Germinal center (tissue), 1 donor: ENCODE measurements around the gene MFSD1.
"Not testable (repeated sequence)": the region's sequence is repeated elsewhere in the genome, so short reads cannot be mapped to it uniquely, and the experiment has no call there.

ENCODE experiments used
- DNase-seq: peaks from one replicate; pipeline ENCODE4 v3.0.0; 2012; ENCODE audit warnings: mixed read lengths, low spot score

Gene MFSD1

GRCh38 chr3:158776531-158776930 lies 25.3 kb upstream of the MFSD1 start:
- DNase-seq = no peak

GRCh38 chr3:158777161-158777873 lies 24.5 kb upstream of the MFSD1 start:
- no peak for DNase-seq

GRCh38 chr3:158780766-158781165 lies 21.1 kb upstream of the MFSD1 start:
- no peak for DNase-seq

GRCh38 chr3:158781191-158781590 lies 20.7 kb upstream of the MFSD1 start:
- no peak for DNase-seq

GRCh38 chr3:158781849-158782248 lies 20.0 kb upstream of the MFSD1 start:
- DNase-seq = no peak

- no peak for DNase-seq
These were observed 19.4 kb upstream of the MFSD1 start for GRCh38 chr3:158782283-158782989.

GRCh38 chr3:158783051-158783450 lies 18.8 kb upstream of the MFSD1 start:
- no peak for DNase-seq

GRCh38 chr3:158785972-158786371 lies 15.9 kb upstream of the MFSD1 start:
- DNase-seq = no peak

GRCh38 chr3:158788446-158788845 lies 13.4 kb upstream of the MFSD1 start:
- no peak for DNase-seq

GRCh38 chr3:158789592-158789991 lies 12.3 kb upstream of the MFSD1 start:
- no peak for DNase-seq

GRCh38 chr3:158790901-158791589 lies 10.8 kb upstream of the MFSD1 start:
- DNase-seq = peak; percentile 42

GRCh38 chr3:158791590-158791920 lies 10.3 kb upstream of the MFSD1 start:
- not testable (repeated sequence) for DNase-seq

- DNase-seq = no peak
These were observed 9.1 kb upstream of the MFSD1 start for GRCh38 chr3:158792709-158793108.

GRCh38 chr3:158794206-158794605 lies 7.6 kb upstream of the MFSD1 start:
- DNase-seq = no peak

- peak; percentile 30 for DNase-seq
These were observed 6.8 kb upstream of the MFSD1 start for GRCh38 chr3:158794936-158795518.

- no peak for DNase-seq
These were observed 653 bp upstream of the MFSD1 start for GRCh38 chr3:158801201-158801600.

GRCh38 chr3:158802409-158803268 lies 785 bp downstream of the MFSD1 start:
- DNase-seq = peak; percentile 47

GRCh38 chr3:158804441-158804840 lies 2.6 kb downstream of the MFSD1 start:
- DNase-seq = no peak

GRCh38 chr3:158808697-158809096 lies 6.8 kb downstream of the MFSD1 start:
- DNase-seq = no peak

- no peak for DNase-seq
These were observed 7.8 kb downstream of the MFSD1 start for GRCh38 chr3:158809642-158810041.

GRCh38 chr3:158810823-158811724 lies 9.2 kb downstream of the MFSD1 start:
- no peak for DNase-seq
